MM.1S (cell line): ENCODE data around the gene ELK3.
A peak's percentile ranks its signal among the peaks of the same experiment; 100 is the strongest.

Experiments used
- DNase-seq: peaks from one replicate; pipeline ENCODE4 v3.0.0-alpha.2; 2015
- H2AFZ ChIP-seq: fragments of 300-600 bp; sonication (generic); 2 replicates; pipeline ENCODE4 v1.6.0; 2016; ENCODE audit warnings: antibody characterized with exemption, low read length
- H3F3A ChIP-seq: fragments of 300-600 bp; sonication (generic); 2 replicates; pipeline ENCODE4 v1.6.1; 2016; ENCODE audit warnings: mild to moderate bottlenecking, antibody characterized with exemption, low read length, moderate library complexity, mixed read lengths; ENCODE audit not compliant: insufficient read depth
- H3K27ac ChIP-seq: fragments of 300-600 bp; sonication (generic); 2 replicates; pipeline ENCODE4 v1.5.1; 2016; ENCODE audit warnings: mild to moderate bottlenecking, low read length
- H3K27me3 ChIP-seq: fragments of 300-600 bp; sonication (generic); replicated peaks from 2 replicates; pipeline ENCODE4 v1.6.0; 2016; ENCODE audit warnings: low read length; ENCODE audit not compliant: insufficient read depth
- H3K36me3 ChIP-seq: fragments of 300-600 bp; sonication (generic); replicated peaks from 2 replicates; pipeline ENCODE4 v1.6.1; 2016; ENCODE audit warnings: mild to moderate bottlenecking, low read length, mixed read lengths; ENCODE audit not compliant: insufficient read depth
- H3K4me1 ChIP-seq: fragments of 300-600 bp; sonication (generic); 2 replicates; pipeline ENCODE4 v1.6.1; 2016; ENCODE audit warnings: low read length, mixed read lengths
- H3K4me2 ChIP-seq: fragments of 300-600 bp; sonication (generic); 2 replicates; pipeline ENCODE4 v1.6.0; 2016; ENCODE audit warnings: low read depth, low read length
- H3K4me3 ChIP-seq: fragments of 300-600 bp; sonication (generic); 2 replicates; pipeline ENCODE4 v1.5.1; 2016; ENCODE audit warnings: low read length, mixed read lengths
- H3K79me2 ChIP-seq: fragments of 300-600 bp; sonication (generic); 2 replicates; pipeline ENCODE4 v1.6.1; 2016; ENCODE audit warnings: mixed run types, low read length, mixed read lengths
- H3K9ac ChIP-seq: fragments of 300-600 bp; sonication (generic); 2 replicates; pipeline ENCODE4 v1.6.1; 2016; ENCODE audit warnings: low read length, mixed read lengths
- H3K9me2 ChIP-seq: fragments of 300-600 bp; sonication (generic); replicated peaks from 2 replicates; pipeline ENCODE4 v1.6.1; 2016; ENCODE audit warnings: mild to moderate bottlenecking, low read length, mixed read lengths; ENCODE audit not compliant: insufficient read depth
- H3K9me3 ChIP-seq: fragments of 300-600 bp; sonication (generic); replicated peaks from 2 replicates; pipeline ENCODE4 v1.6.1; 2016; ENCODE audit warnings: mild to moderate bottlenecking, low read length, mixed read lengths; ENCODE audit not compliant: insufficient read depth
- H4K20me1 ChIP-seq: fragments of 300-600 bp; sonication (generic); 2 replicates; pipeline ENCODE4 v1.6.1; 2016; ENCODE audit warnings: mild to moderate bottlenecking, low read length, moderate library complexity, mixed read lengths; ENCODE audit not compliant: insufficient read depth
- CTCF ChIP-seq: fragments of 300-600 bp; sonication (generic); IDR thresholded peaks from 2 replicates; pipeline ENCODE4 v1.5.1; 2016; ENCODE audit warnings: antibody characterized with exemption, low read length, mixed read lengths
- EZH2 ChIP-seq: fragments of 300-600 bp; sonication (generic); optimal IDR thresholded peaks from 2 replicates; pipeline ENCODE3; 2017; ENCODE audit warnings: low read depth, mild to moderate bottlenecking, antibody characterized with exemption, low read length, mixed read lengths
- EZH2phosphoT487 ChIP-seq: fragments of 300-600 bp; sonication (generic); IDR thresholded peaks from 2 replicates; pipeline ENCODE4 v1.6.1; 2018; ENCODE audit warnings: antibody characterized with exemption, low read length

ELK3 gene

GRCh38 chr12:96210376-96211055 is 16.3 kb downstream of the ELK3 start:
- H3K27ac ChIP-seq = no peak overlapping the region
- peak overlapping the region; percentile 56; the same call in 1 of the 2 replicates for H3K4me2 ChIP-seq
- no peak overlapping the region for H3K9ac ChIP-seq
- H3K79me2 ChIP-seq = peaks cover 100% of the 10 kb centered on the region
- no peak overlapping the region for H3K4me3 ChIP-seq
- DNase-seq = no peak
- H2AFZ ChIP-seq = no peak overlapping the region
- H3F3A ChIP-seq = peaks cover 34% of the 10 kb centered on the region
- no peaks in the 10 kb centered on the region for H3K9me3 ChIP-seq
- H3K4me1 ChIP-seq = peaks cover 69% of the 10 kb centered on the region
- TF ChIP-seq EZH2 (no peak), CTCF (no peak), EZH2phosphoT487 (no peak)
- H3K27me3 ChIP-seq = no peaks in the 10 kb centered on the region
- peaks cover 14% of the 10 kb centered on the region; the same call in 1 of the 2 replicates for H4K20me1 ChIP-seq
- H3K36me3 ChIP-seq = no peaks in the 10 kb centered on the region; the same call in 1 of the 2 replicates
- no peaks in the 10 kb centered on the region for H3K9me2 ChIP-seq

DNA sequence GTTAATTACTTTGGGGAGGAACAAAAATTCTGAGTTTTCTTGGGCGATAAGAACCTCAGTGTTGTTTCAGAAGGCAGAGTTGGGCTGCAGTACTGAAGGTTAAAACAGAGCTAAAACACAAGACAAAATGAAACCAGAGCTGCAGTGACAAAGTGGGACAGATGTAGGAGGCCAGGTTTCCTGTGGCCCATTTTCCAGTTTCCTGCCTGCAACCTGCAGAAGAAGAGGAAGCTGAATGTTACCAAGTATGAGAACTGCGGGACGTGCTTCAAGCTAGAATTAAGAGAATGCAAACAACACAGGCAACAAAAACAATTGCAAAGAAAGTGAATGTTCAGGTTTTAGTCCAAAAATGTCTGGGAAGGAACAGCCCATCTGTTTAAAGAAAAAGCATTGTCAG is 17.8 kb downstream of the ELK3 start:
- TF ChIP-seq CTCF (no peak), EZH2 (no peak), EZH2phosphoT487 (no peak)
- Histone ChIP-seq H3K27me3 (no peaks in the 10 kb centered on the region), H3K9me2 (no peaks in the 10 kb centered on the region), H3K36me3 (no peaks in the 10 kb centered on the region), H4K20me1 (peaks cover 8% of the 10 kb centered on the region; the same call in 1 of the 2 replicates), H3K4me2 (peak overlapping the region; percentile 56), H3K4me1 (peaks cover 68% of the 10 kb centered on the region), H2AFZ (no peak overlapping the region), H3K9me3 (no peaks in the 10 kb centered on the region), H3K79me2 (peaks cover 100% of the 10 kb centered on the region), H3K27ac (peak overlapping the region; percentile 43; the same call in 1 of the 2 replicates), H3K9ac (peak overlapping the region; percentile 1; the same call in 1 of the 2 replicates), H3F3A (peaks cover 34% of the 10 kb centered on the region), H3K4me3 (peak overlapping the region; percentile 15; the same call in 1 of the 2 replicates)
- no peak for DNase-seq

DNA sequence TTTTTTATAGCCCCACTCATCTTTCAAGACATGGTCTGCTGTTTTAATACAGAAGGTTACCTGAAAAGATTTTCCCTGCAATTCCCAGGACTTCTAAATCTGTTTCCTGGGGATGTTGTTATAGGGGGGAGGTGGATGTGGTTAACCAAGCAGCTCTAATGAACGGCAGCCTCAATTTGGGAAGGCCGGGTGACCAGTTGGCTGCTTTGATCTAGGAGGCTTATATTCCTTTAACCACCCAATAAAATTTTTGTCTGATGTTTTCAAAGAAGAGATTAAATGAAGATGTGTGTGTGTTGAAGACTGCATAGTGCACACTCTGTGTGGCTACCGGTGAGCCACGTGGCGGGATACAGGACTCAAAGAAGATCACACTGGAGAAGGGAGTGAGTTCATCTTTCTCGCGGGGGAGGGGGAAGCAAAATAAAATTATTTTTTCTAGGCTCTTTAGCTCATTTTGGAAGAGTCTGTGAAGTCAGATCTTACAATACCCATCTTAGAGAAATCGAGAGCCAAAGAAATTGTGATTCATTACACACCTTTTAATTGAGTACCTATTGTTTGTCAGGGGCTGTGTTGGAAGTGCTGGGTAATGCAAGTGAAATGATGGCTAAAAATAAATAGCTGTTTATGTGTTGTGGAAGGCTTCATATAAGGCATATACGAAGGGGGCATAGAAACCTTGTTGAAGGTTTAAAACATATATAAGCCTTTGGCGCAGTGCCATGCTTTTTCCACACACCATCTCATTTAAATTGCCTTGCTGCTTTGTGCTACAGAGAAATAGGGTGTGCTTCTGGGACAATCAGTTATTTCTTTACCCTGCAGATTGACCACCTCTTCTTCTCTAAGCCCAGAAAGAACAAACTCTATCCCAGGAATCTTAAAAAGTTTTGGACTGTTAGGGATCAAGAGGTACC is 18.5 kb downstream of the ELK3 start:
- peaks cover 100% of the 10 kb centered on the region for H3K79me2 ChIP-seq
- peak overlapping the region; percentile 15; the same call in 1 of the 2 replicates for H3K4me3 ChIP-seq
- H3K36me3 ChIP-seq = no peaks in the 10 kb centered on the region
- peaks cover 28% of the 10 kb centered on the region for H3F3A ChIP-seq
- H3K4me1 ChIP-seq = peaks cover 61% of the 10 kb centered on the region
- no peak for DNase-seq
- H3K9me2 ChIP-seq = no peaks in the 10 kb centered on the region
- H2AFZ ChIP-seq = no peak overlapping the region
- TF ChIP-seq EZH2phosphoT487 (no peak), EZH2 (no peak)
- 0 out of 2 replicates have a peak, but pooled peaks cover 3% of the 10 kb centered on the region for H4K20me1 ChIP-seq
- H3K4me2 ChIP-seq = peak overlapping the region; percentile 56
- no peaks in the 10 kb centered on the region for H3K27me3 ChIP-seq
- peak overlapping the region; percentile 43; the same call in 1 of the 2 replicates for H3K27ac ChIP-seq
- no peaks in the 10 kb centered on the region for H3K9me3 ChIP-seq
- no peak overlapping the region; the same call in 1 of the 2 replicates for H3K9ac ChIP-seq
